ENCODE results near the gene YIF1B.

Gene YIF1B

GRCh38 chr19:38265213-38265861 is 50.4 kb downstream of the YIF1B start:
- no peaks in the 10 kb centered on the region for H3K79me2 ChIP-seq (ENCODE audit: insufficient read depth, low read depth)
- no peaks in the 10 kb centered on the region for H4K20me1 ChIP-seq (ENCODE audit: insufficient read depth)
- no peak overlapping the region for H3K4me3 ChIP-seq (IDR thresholded peaks at IDR 0.05; ENCODE audit: insufficient read depth, low read depth, low read length)
- H3K4me1 ChIP-seq (ENCODE audit: low read depth, poor library complexity, severe bottlenecking): no peaks in the 10 kb centered on the region
- no peaks in the 10 kb centered on the region; the same call in 1 of the 2 replicates for H3K27me3 ChIP-seq (ENCODE audit: insufficient read depth, low read depth)
- no peak overlapping the region for H2AFZ ChIP-seq (ENCODE audit: low read depth)
- TF ChIP-seq CTCF (conservative IDR thresholded peaks at IDR 0.05; ENCODE audit: low read depth, low read length): no peak
- no peak overlapping the region for H3K4me2 ChIP-seq
- H3K9ac ChIP-seq: no peak overlapping the region
- H3K36me3 ChIP-seq (ENCODE audit: insufficient read depth): no peaks in the 10 kb centered on the region
- no peak overlapping the region for H3K27ac ChIP-seq

- H4K20me1 ChIP-seq (ENCODE audit: insufficient read depth): no peaks in the 10 kb centered on the region
- no peak within 1 kb of the TSS for H3K9ac ChIP-seq
- H3K4me1 ChIP-seq (ENCODE audit: low read depth, poor library complexity, severe bottlenecking): no peaks in the 10 kb centered on the region
- H3K27ac ChIP-seq: no peak within 1 kb of the TSS
- no peak within 1 kb of the TSS for H2AFZ ChIP-seq (ENCODE audit: low read depth)
- H3K4me3 ChIP-seq (IDR thresholded peaks at IDR 0.05; ENCODE audit: insufficient read depth, low read depth, low read length): no peak within 1 kb of the TSS
- H3K4me2 ChIP-seq: no peak within 1 kb of the TSS
- no peak for TF ChIP-seq CTCF (conservative IDR thresholded peaks at IDR 0.05; ENCODE audit: low read depth, low read length)
- no peaks in the 10 kb centered on the region for H3K36me3 ChIP-seq (ENCODE audit: insufficient read depth)
- H3K79me2 ChIP-seq (ENCODE audit: insufficient read depth, low read depth): no peaks in the 10 kb centered on the region
- no peaks in the 10 kb centered on the region; the same call in 1 of the 2 replicates for H3K27me3 ChIP-seq (ENCODE audit: insufficient read depth, low read depth)
These were observed 51.1 kb downstream of the YIF1B start, which contains the start of gene SPINT2 for GRCh38 chr19:38264486-38265212. SPINT2 (plus strand) TSS chr19:38264573; CDS start chr19:38264893, 320 bp downstream.

- Histone ChIP-seq H2AFZ (ENCODE audit: low read depth) (no peak overlapping the region), H3K4me3 (IDR thresholded peaks at IDR 0.05; ENCODE audit: insufficient read depth, low read depth, low read length) (no peak overlapping the region)
These were observed 51.9 kb downstream of the YIF1B start for GRCh38 chr19:38263689-38264485.

More at GRCh38 chr19:38263689-38264485, 51.9 kb downstream of the YIF1B start:
- Histone ChIP-seq H3K4me1 (ENCODE audit: low read depth, poor library complexity, severe bottlenecking) (no peaks in the 10 kb centered on the region), H3K4me2 (no peak overlapping the region), H4K20me1 (ENCODE audit: insufficient read depth) (no peaks in the 10 kb centered on the region), H3K27ac (no peak overlapping the region), H3K36me3 (ENCODE audit: insufficient read depth) (no peaks in the 10 kb centered on the region), H3K79me2 (ENCODE audit: insufficient read depth, low read depth) (no peaks in the 10 kb centered on the region), H3K27me3 (ENCODE audit: insufficient read depth, low read depth) (no peaks in the 10 kb centered on the region; the same call in 1 of the 2 replicates), H3K9ac (no peak overlapping the region)
- no peak for TF ChIP-seq CTCF (conservative IDR thresholded peaks at IDR 0.05; ENCODE audit: low read depth, low read length)
